C4-2B (cell line): Measurements from ENCODE around the gene IER3.

Source experiments
- H3K27ac ChIP-seq: fragments of 450-650 bp; 2 replicates; pipeline ENCODE4 v1.5.1; 2017
- CTCF ChIP-seq: fragments of 450-650 bp; conservative IDR thresholded peaks from 2 replicates; pipeline ENCODE4 v1.5.1; 2017; ENCODE audit warnings: mild to moderate bottlenecking
- ZFX ChIP-seq: fragments of 450-650 bp; IDR thresholded peaks from 2 replicates; pipeline ENCODE4 v1.6.1; 2017

The IER3 gene

GRCh38 chr6:30744054-30744805, at the start of gene IER3:
TSS of gene IER3 (minus strand) at chr6:30744547. CDS start at chr6:30744518, 29 bp downstream.
- peak within 1 kb of the TSS; percentile 90 for H3K27ac ChIP-seq
- TF ChIP-seq CTCF (no peak), ZFX (no peak)

DNA sequence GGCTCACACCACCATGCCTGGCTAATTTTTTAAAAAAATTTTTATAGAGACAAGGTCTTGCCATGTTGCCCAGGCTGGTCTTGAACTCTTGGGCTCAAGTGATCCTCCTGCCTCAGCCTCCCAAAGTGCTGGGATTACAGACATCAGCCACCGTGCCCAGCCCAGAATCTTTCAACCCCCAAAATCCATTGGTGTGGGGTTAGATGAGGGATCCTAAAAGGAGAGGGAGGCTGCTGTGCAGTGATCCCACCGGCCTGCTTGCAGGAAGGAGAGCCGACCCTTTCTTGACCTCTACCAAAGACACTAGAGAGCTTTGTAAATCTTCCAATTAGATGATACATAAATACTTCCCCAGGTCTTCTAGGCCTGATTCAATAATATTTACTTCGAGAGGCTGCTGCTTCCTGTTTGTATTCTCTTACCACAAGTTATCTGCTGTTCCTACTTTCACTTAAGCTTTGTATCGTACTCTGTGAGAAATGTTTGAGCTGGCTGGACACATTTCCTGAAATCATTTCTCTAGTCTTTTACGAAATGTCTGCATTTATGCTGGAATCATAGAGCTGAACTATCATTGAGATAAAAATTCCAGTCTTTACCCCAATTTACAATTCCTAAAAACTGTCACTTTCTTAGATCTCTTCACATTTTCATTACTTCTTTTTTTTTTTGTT, 49.3 kb upstream of the IER3 start:
- no peak overlapping the region for H3K27ac ChIP-seq

DNA sequence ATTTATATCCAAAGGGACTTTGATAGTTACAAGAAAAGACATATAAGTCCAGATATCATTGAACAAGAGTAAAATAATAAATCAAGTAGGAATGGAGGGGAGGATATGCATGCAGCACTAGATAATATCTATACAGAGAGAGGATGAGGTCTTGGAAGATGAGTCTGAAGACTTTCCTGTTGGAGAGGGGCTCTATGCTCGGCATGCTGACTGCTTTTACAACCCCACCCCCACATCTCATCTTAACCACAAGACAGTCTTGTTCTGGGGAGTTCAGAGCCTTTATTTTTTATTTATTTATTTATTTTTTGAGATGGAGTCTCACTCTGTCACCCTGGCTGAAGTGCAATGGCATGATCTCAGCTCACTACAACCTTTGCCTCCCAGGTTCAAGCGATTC, 48.4 kb upstream of the IER3 start:
- TF ChIP-seq ZFX (no peak), CTCF (no peak)
- no peak overlapping the region for H3K27ac ChIP-seq

More for the DNA sequence above, 49.3 kb upstream of the IER3 start:
- TF ChIP-seq ZFX, result no peak
- TF ChIP-seq CTCF, result no peak

GRCh38 chr6:30790724-30791383, 46.5 kb upstream of the IER3 start:
- no peak for TF ChIP-seq CTCF
- TF ChIP-seq ZFX, result no peak
- H3K27ac ChIP-seq, result no peak overlapping the region

- no peak overlapping the region for H3K27ac ChIP-seq
- TF ChIP-seq CTCF, result no peak
- no peak for TF ChIP-seq ZFX
Measured at GRCh38 chr6:30789606-30790005, 45.3 kb upstream of the IER3 start.

GRCh38 chr6:30787954-30788353, 43.6 kb upstream of the IER3 start:
- TF ChIP-seq ZFX (no peak), CTCF (no peak)
- no peak overlapping the region for H3K27ac ChIP-seq

- H3K27ac ChIP-seq, result peak overlapping the region; percentile 74
- TF ChIP-seq CTCF (no peak), ZFX (no peak)
Measured at GRCh38 chr6:30782425-30783014, 38.2 kb upstream of the IER3 start.
